H1 (cell line): ENCODE results near the gene GNG11. TPM values are rescaled to one million over a fixed set of nuclear protein-coding genes. Genes with fewer than 3 reads are reported as not detected.

ENCODE experiments used
- CBX8 ChIP-seq: fragments of 300-800, 300-1000 bp; sonication (generic); IDR thresholded peaks from 2 replicates; pipeline ENCODE4 v1.7.1; 2016; ENCODE audit warnings: low read depth, low read length, borderline replicate concordance
- GTF2F1 ChIP-seq: IDR thresholded peaks from 2 replicates; pipeline ENCODE4 v1.6.1; 2012; ENCODE audit warnings: low read depth, low read length, improper control_type of control experiment, borderline replicate concordance
- MAFK ChIP-seq: IDR thresholded peaks from 2 replicates; pipeline ENCODE4 v1.6.1; 2012; ENCODE audit warnings: low read depth, mild to moderate bottlenecking, improper control_type of control experiment, low read length
- SUZ12 ChIP-seq: fragments of 200-600 bp; sonication (generic); IDR thresholded peaks from 2 replicates; pipeline ENCODE4 v1.6.1; 2012; ENCODE audit warnings: mild to moderate bottlenecking, inconsistent platforms, low read length, moderate library complexity, mixed read lengths
- TBP ChIP-seq: IDR thresholded peaks from 2 replicates; pipeline ENCODE4 v1.6.1; 2011; ENCODE audit warnings: low read depth, low read length, improper control_type of control experiment
- USF2 ChIP-seq: IDR thresholded peaks from 2 replicates; pipeline ENCODE4 v1.6.1; 2011; ENCODE audit warnings: low read length, improper control_type of control experiment
- polyA plus RNA-seq, 7 experiments: library from polyadenylated mRNA; depleted of rRNA in 3 of 7; stranded (reverse) in 5 of 7; unstranded in 2 of 7; fragments of >200 nt in 5 of 7; fragments of 200-250 nt in 2 of 7; gene quantifications; 1 replicate in 5 of 7; 2 replicates in 1 of 7; 4 replicates in 1 of 7; pipeline versions ENCODE4 v1.2.1 to v1.2.3, GENCODE V29; 2011 to 2013; ENCODE audit warnings: missing spikeins in 2 of 7, mixed read lengths in 2 of 7
- total RNA-seq: library from RNA; stranded (reverse); fragmentation: NEBNext Ultra II Directional; extraction: Animal tissue kit (Norgen Biotek cat#: 25700); gene quantifications from 2 replicates; pipeline ENCODE4 v1.2.1, GENCODE V29; 2021

GNG11 gene
- total and polyA plus RNA-seq, 2 of the 8 experiments (the other 6 are each of a cell fraction or from before 2014, with no cell fraction given), result 0.38 to 1.3 TPM

GRCh38 chr7:93943816-93944540 is 22.4 kb downstream of the GNG11 start (continued):
- TF ChIP-seq MAFK (no peak), GTF2F1 (no peak), CBX8 (no peak), USF2 (no peak), SUZ12 (no peak), TBP (no peak)
